MM.1S (cell line): ENCODE results near the gene PCNA.

ENCODE experiments used
- CTCF ChIP-seq: fragments of 300-600 bp; sonication (generic); IDR thresholded peaks from 2 replicates; pipeline ENCODE4 v1.5.1; 2016; ENCODE audit warnings: antibody characterized with exemption, low read length, mixed read lengths
- EZH2 ChIP-seq: fragments of 300-600 bp; sonication (generic); optimal IDR thresholded peaks from 2 replicates; pipeline ENCODE3; 2017; ENCODE audit warnings: low read depth, mild to moderate bottlenecking, antibody characterized with exemption, low read length, mixed read lengths
- EZH2phosphoT487 ChIP-seq: fragments of 300-600 bp; sonication (generic); IDR thresholded peaks from 2 replicates; pipeline ENCODE4 v1.6.1; 2018; ENCODE audit warnings: antibody characterized with exemption, low read length

DNA sequence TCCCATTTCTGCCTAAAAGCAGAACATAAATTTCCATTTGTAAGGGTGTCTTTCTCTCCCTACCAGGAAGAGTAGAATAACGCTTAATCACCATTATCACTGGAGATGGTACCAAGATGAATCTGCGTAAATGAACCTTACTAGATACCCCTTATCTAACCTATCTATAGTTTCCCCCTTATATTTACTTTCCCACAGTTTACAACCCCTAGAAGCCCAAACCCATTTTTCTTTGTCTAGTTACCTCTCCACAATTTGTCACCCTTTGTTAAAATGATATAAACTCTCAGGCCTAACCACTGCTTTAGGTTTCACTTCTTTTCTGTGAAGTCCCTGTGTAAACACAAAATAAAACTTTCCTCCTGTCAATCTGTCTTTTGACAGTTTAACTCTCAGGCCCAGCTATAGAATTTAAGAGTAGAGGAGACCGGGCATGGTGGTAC, 45.5 kb downstream of the PCNA start:
- TF ChIP-seq EZH2 (no peak), CTCF (no peak), EZH2phosphoT487 (no peak)
